SK-N-SH (cell line): ENCODE data around the gene PARP4. TPM values are rescaled to one million over a fixed set of nuclear protein-coding genes. Genes with fewer than 3 reads are reported as not detected.
"Not testable (repeated sequence)": the region's sequence is repeated elsewhere in the genome, so short reads cannot be mapped to it uniquely, and the experiment has no call there.

Source experiments
- CTCF ChIA-PET: fragments of 300-600, 350-600 bp; formaldehyde crosslinking; extraction: SDS; loops from one replicate; lab custom pipeline; 2021; lab: Yijun Ruan, JAX
- POLR2A ChIA-PET: fragments of 350-600 bp; sonication (Branson Sonifier 250); formaldehyde crosslinking; extraction: SDS; loops from one replicate; lab custom pipeline; 2020; ENCODE audit warnings: antibody characterized with exemption, inconsistent platforms; lab: Yijun Ruan, JAX
- DNase-seq: peaks from one replicate; pipeline ENCODE4 v3.0.0; 2012
- H2AFZ ChIP-seq: fragments of 200-600 bp; sonication (generic); 2 replicates; pipeline ENCODE4 v1.8.1; 2016; ENCODE audit warnings: antibody characterized with exemption, mild to moderate bottlenecking, low read depth
- H3F3A ChIP-seq: fragments of 200-600 bp; sonication (generic); replicated peaks from 2 replicates; pipeline ENCODE3; 2016; ENCODE audit warnings: antibody characterized with exemption, mild to moderate bottlenecking; ENCODE audit not compliant: insufficient read depth
- H3K27ac ChIP-seq, 2 experiments: fragments of 200-500 bp in 1 of 2; fragments of 200-600 bp in 1 of 2; sonication (Bioruptor generic) in 1 of 2; sonication (generic), shearing (Covaris generic) in 1 of 2; 2 replicates each; pipeline versions ENCODE4 v1.5.1 to v1.6.1; 2014 to 2016; ENCODE audit warnings: low read depth in 2 of 2, inconsistent platforms in 1 of 2, low read length in 1 of 2, mild to moderate bottlenecking in 1 of 2, mixed read lengths in 1 of 2
- H3K27me3 ChIP-seq: fragments of 200-600 bp; sonication (generic), shearing (Covaris generic); 2 replicates; pipeline ENCODE4 v1.6.1; 2016; ENCODE audit warnings: mixed run types; ENCODE audit not compliant: insufficient read depth
- H3K36me3 ChIP-seq, 2 experiments: fragments of 200-500 bp in 1 of 2; fragments of 200-600 bp in 1 of 2; sonication (Bioruptor generic) in 1 of 2; sonication (generic) in 1 of 2; replicated peaks in 1 of 2; 2 replicates each; pipeline versions ENCODE3 to v1.5.1; 2014 to 2016; ENCODE audit warnings: low read length in 1 of 2, mild to moderate bottlenecking in 1 of 2; ENCODE audit not compliant: insufficient read depth in 2 of 2, control insufficient read depth in 1 of 2
- H3K4me1 ChIP-seq, 2 experiments: fragments of 200-500 bp in 1 of 2; fragments of 200-600 bp in 1 of 2; sonication (Bioruptor generic) in 1 of 2; sonication (generic), shearing (Covaris generic) in 1 of 2; 2 replicates each; pipeline versions ENCODE4 v1.5.1 to v1.6.1; 2014 to 2016; ENCODE audit warnings: low read depth in 1 of 2, low read length in 1 of 2, mixed run types in 1 of 2; ENCODE audit not compliant: insufficient read depth in 2 of 2, control insufficient read depth in 1 of 2
- H3K4me2 ChIP-seq: fragments of 200-600 bp; sonication (generic), shearing (Covaris generic); 2 replicates; pipeline ENCODE4 v1.6.1; 2017; ENCODE audit warnings: mixed run types
- H3K4me3 ChIP-seq, 2 experiments: fragments of 200-500 bp in 1 of 2; fragments of 200-600 bp in 1 of 2; sonication (Bioruptor generic) in 1 of 2; sonication (generic), shearing (Covaris generic) in 1 of 2; 2 replicates each; pipeline versions ENCODE4 v1.5.1 to v1.8.1; 2014 to 2016; ENCODE audit warnings: low read depth in 2 of 2, inconsistent platforms in 1 of 2, low read length in 1 of 2, mild to moderate bottlenecking in 1 of 2, mixed read lengths in 1 of 2, moderate library complexity in 1 of 2
- H3K79me2 ChIP-seq: fragments of 200-600 bp; sonication (generic); 2 replicates; pipeline ENCODE4 v1.8.1; 2017; ENCODE audit warnings: mild to moderate bottlenecking; ENCODE audit not compliant: insufficient read depth
- H3K9ac ChIP-seq: fragments of 200-600 bp; sonication (generic); 2 replicates; pipeline ENCODE4 v1.6.1; 2017; ENCODE audit warnings: mixed run types
- H3K9me2 ChIP-seq: fragments of 200-600 bp; sonication (generic); 2 replicates; pipeline ENCODE4 v1.6.1; 2017; ENCODE audit warnings: mixed run types
- H3K9me3 ChIP-seq: fragments of 200-600 bp; sonication (generic); 2 replicates; pipeline ENCODE4 v1.6.1; 2017; ENCODE audit warnings: mixed run types, mild to moderate bottlenecking, moderate library complexity
- H4K20me1 ChIP-seq: fragments of 200-600 bp; sonication (generic); 2 replicates; pipeline ENCODE4 v1.6.1; 2017; ENCODE audit warnings: mild to moderate bottlenecking, mixed run types; ENCODE audit not compliant: insufficient read depth
- CHD2 ChIP-seq: fragments of 150-350 bp; IDR thresholded peaks from 2 replicates; pipeline ENCODE4 v1.6.1; 2018; ENCODE audit warnings: low read length; ENCODE audit not compliant: partially characterized antibody
- FOSL2 ChIP-seq: IDR thresholded peaks from 2 replicates; pipeline ENCODE4 v1.4.0; 2012; ENCODE audit warnings: low read depth, mild to moderate bottlenecking, moderate library complexity, borderline replicate concordance
- GABPA ChIP-seq: IDR thresholded peaks from 2 replicates; pipeline ENCODE4 v1.4.0; 2012; ENCODE audit warnings: low read depth, mild to moderate bottlenecking
- JUND ChIP-seq: IDR thresholded peaks from 2 replicates; pipeline ENCODE4 v1.4.0; 2012
- MXI1 ChIP-seq: IDR thresholded peaks from 2 replicates; pipeline ENCODE4 v1.6.1; 2012; ENCODE audit warnings: mild to moderate bottlenecking, low read depth, low read length, improper control_type of control experiment
- NFIC ChIP-seq: IDR thresholded peaks from 2 replicates; pipeline ENCODE4 v1.4.0; 2012; ENCODE audit warnings: borderline replicate concordance
- NRF1 ChIP-seq: IDR thresholded peaks from 2 replicates; pipeline ENCODE4 v1.6.1; 2012; ENCODE audit warnings: low read depth, mild to moderate bottlenecking, low read length
- RFX5 ChIP-seq: IDR thresholded peaks from 2 replicates; pipeline ENCODE4 v1.6.1; 2012; ENCODE audit warnings: mild to moderate bottlenecking, improper control_type of control experiment, low read length
- RXRA ChIP-seq: IDR thresholded peaks from 2 replicates; pipeline ENCODE4 v1.4.0; 2012; ENCODE audit warnings: low read depth, mild to moderate bottlenecking, borderline replicate concordance
- SMC3 ChIP-seq: IDR thresholded peaks from 2 replicates; pipeline ENCODE4 v1.6.1; 2012; ENCODE audit warnings: low read depth, low read length, improper control_type of control experiment
- TAF1 ChIP-seq: IDR thresholded peaks from 2 replicates; pipeline ENCODE4 v1.6.1; 2012; ENCODE audit warnings: low read depth, mild to moderate bottlenecking, low read length, moderate library complexity, borderline replicate concordance
- TCF12 ChIP-seq: IDR thresholded peaks from 2 replicates; pipeline ENCODE4 v1.4.0; 2012
- YY1 ChIP-seq: IDR thresholded peaks from 2 replicates; pipeline ENCODE4 v1.4.0; 2012; ENCODE audit warnings: low read depth, mild to moderate bottlenecking
- WGBS: methylation state at CpG from one replicate; pipeline ENCODE4 v1.1.6; 2017; ENCODE audit warnings: low lambda C conversion rate; 5-methylcytosine and 5-hydroxymethylcytosine counted together
- polyA plus RNA-seq, 3 experiments: library from polyadenylated mRNA; depleted of rRNA; stranded (reverse); fragments of >200 nt; gene quantifications; 2 replicates each; pipeline ENCODE4 v1.2.3, GENCODE V29; 2012
- TF ChIP-seq, protein P1 (sequence below): fragments of 200-600 bp; sonication (generic); IDR thresholded peaks from 2 replicates; pipeline ENCODE4 v1.6.1; 2017; ENCODE audit warnings: antibody characterized with exemption, mild to moderate bottlenecking, moderate library complexity
- TF ChIP-seq, protein P2 (sequence below): IDR thresholded peaks from 2 replicates; pipeline ENCODE4 v1.4.0; 2012; ENCODE audit warnings: low read depth, borderline replicate concordance
- TF ChIP-seq, protein P3 (sequence below): IDR thresholded peaks from 2 replicates; pipeline ENCODE4 v1.4.0; 2012; ENCODE audit warnings: low read depth, borderline replicate concordance

The PARP4 gene
- polyA plus RNA-seq, 1 of the 3 experiments (the other 2 are of a cell fraction) = 33.9 TPM

DNA sequence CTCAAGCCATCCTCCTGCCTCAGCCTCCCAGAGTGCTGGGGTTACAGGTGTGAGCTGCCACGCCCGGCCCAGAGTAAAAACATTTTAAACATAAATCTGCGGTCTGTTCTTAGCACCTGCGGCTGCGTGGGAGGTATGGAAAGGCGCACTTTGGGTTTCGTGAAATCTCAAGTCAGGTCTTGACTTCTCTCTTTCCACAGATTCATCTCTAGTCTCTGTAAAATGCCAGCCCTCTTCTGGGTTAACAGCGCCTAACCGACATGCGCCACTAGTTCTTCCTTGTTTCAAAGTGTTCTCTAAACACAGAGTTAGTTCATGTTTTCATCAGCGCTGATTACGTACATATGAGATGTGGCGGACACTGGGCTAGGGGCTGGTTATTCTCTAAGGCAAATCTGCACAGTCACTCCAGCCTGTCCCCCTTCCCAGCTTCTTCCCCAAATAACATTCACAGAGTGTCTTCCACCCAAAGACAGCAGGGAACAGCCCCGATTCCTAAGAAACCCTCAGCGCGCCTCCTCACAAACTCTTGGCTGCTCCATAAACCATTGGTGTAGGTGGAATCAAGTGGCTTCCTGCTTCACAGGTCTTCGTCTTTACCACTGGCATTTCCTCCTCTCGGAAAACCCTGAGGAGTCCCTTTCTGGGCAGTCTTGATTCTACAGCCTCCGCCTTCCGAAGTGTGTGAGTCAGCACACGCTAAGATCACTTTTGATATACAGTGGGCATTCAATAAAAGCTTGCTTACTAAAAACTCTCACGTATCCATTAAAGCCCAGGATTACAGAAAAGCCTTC, 1.4 kb downstream of the PARP4 start (continued):
- no peak for TF ChIP-seq GABPA
- no peak for TF ChIP-seq CHD2
- TF ChIP-seq, protein P1, sequence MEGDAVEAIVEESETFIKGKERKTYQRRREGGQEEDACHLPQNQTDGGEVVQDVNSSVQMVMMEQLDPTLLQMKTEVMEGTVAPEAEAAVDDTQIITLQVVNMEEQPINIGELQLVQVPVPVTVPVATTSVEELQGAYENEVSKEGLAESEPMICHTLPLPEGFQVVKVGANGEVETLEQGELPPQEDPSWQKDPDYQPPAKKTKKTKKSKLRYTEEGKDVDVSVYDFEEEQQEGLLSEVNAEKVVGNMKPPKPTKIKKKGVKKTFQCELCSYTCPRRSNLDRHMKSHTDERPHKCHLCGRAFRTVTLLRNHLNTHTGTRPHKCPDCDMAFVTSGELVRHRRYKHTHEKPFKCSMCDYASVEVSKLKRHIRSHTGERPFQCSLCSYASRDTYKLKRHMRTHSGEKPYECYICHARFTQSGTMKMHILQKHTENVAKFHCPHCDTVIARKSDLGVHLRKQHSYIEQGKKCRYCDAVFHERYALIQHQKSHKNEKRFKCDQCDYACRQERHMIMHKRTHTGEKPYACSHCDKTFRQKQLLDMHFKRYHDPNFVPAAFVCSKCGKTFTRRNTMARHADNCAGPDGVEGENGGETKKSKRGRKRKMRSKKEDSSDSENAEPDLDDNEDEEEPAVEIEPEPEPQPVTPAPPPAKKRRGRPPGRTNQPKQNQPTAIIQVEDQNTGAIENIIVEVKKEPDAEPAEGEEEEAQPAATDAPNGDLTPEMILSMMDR = no peak
- TF ChIP-seq, protein P2, sequence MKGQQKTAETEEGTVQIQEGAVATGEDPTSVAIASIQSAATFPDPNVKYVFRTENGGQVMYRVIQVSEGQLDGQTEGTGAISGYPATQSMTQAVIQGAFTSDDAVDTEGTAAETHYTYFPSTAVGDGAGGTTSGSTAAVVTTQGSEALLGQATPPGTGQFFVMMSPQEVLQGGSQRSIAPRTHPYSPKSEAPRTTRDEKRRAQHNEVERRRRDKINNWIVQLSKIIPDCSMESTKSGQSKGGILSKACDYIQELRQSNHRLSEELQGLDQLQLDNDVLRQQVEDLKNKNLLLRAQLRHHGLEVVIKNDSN = no peak
- TF ChIP-seq NRF1 = no peak
- TF ChIP-seq SMC3 = no peak
- TF ChIP-seq NFIC = no peak
- TF ChIP-seq FOSL2 = peak; percentile 72; the same call in 1 of the 2 replicates
- TF ChIP-seq RXRA = peak; percentile 43; the same call in 1 of the 2 replicates
- TF ChIP-seq JUND = peak; percentile 78

DNA sequence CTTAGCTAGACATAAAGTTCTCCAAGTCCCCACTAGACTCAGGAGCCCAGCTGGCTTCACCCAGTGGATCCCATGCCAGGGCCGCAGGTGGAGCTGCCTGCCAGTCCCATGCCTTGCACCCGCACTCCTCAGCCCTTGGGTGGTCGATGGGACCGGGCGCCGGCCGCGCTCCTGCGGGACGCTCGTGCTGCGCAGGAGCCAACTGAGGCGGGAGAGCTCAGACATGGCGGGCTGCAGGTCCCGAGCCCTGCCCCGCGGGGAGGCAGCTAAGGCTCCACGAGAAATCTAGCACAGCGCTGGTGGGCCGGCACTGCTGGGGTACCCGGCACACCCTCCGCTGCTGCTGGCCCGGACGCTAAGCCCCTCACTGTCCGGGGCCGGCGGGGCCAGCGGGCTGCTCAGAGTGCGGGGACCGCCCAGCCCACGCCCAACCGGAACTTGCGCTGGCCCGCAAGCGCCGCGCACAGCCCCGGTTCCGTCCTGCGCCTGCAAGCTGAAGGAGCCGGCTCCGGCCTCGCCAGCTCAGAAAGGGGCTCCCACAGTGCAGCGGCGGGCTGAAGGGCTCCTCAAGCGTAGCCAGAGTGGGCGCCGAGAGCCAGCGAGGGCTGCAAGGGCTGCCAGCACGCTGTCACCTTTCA, 5.8 kb downstream of the PARP4 start:
- no peak for TF ChIP-seq YY1
- TF ChIP-seq GABPA = no peak
- no peak for TF ChIP-seq MXI1
- TF ChIP-seq, protein P3, sequence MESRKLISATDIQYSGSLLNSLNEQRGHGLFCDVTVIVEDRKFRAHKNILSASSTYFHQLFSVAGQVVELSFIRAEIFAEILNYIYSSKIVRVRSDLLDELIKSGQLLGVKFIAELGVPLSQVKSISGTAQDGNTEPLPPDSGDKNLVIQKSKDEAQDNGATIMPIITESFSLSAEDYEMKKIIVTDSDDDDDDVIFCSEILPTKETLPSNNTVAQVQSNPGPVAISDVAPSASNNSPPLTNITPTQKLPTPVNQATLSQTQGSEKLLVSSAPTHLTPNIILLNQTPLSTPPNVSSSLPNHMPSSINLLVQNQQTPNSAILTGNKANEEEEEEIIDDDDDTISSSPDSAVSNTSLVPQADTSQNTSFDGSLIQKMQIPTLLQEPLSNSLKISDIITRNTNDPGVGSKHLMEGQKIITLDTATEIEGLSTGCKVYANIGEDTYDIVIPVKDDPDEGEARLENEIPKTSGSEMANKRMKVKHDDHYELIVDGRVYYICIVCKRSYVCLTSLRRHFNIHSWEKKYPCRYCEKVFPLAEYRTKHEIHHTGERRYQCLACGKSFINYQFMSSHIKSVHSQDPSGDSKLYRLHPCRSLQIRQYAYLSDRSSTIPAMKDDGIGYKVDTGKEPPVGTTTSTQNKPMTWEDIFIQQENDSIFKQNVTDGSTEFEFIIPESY = no peak
- TF ChIP-seq TAF1 = no peak
- TF ChIP-seq TCF12 = no peak
- no peak for TF ChIP-seq RFX5
- H3K79me2 ChIP-seq = peaks cover 98% of the 10 kb centered on the region
- ChIA-PET CTCF (interaction anchor here (1.4 kb wide), 1 partner anchor 19 kb away, joined by 4 read pairs; no protein-coding TSS in a partner anchor), POLR2A (no interaction called here)
- H3K4me1 ChIP-seq = peaks cover 12 to 14% of the 10 kb centered on the region in 2 experiments; a peak in 3 of 4 replicates
- peaks cover 0 to 6% of the 10 kb centered on the region in 2 experiments for H3K36me3 ChIP-seq
- no peak overlapping the region for H3K27ac ChIP-seq
- no peaks in the 10 kb centered on the region for H3K9me3 ChIP-seq
- H2AFZ ChIP-seq = no peak overlapping the region
- no peak overlapping the region for H3K4me3 ChIP-seq
- no peak overlapping the region for H3K9ac ChIP-seq
- no peaks in the 10 kb centered on the region for H3K27me3 ChIP-seq
- no peak for DNase-seq
- WGBS = over 99% methylated on average over 26 of the region's 50 CpGs
- peaks cover 18% of the 10 kb centered on the region for H4K20me1 ChIP-seq
- no peaks in the 10 kb centered on the region for H3K9me2 ChIP-seq
- peaks cover 30% of the 10 kb centered on the region for H3F3A ChIP-seq
- no peak overlapping the region for H3K4me2 ChIP-seq

DNA sequence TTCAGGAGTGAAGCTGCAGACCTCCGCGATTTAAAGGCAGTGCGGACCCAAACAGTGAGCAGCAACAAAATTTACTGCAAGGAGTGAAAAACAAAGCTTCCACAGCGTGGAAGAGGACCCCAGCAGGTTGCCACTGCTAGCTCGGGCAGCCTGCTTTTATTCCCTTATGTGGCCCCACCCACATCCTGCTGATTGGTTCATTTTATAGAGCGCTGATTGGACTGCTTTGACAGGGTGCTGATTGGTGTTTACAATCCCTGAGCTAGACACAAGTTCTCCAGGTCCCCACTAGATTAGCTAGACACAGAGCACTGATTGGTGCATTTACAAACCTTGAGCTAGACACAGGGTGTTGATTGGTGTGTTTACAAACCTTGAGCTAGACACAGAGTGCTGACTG, 6.3 kb downstream of the PARP4 start:
- POLR2A ChIA-PET, H3K4me2 ChIP-seq, DNase-seq, H3K9me3 ChIP-seq, H3K27me3 ChIP-seq, H3K9me2 ChIP-seq, H3K27ac ChIP-seq, H3K36me3 ChIP-seq, H3K4me3 ChIP-seq, H2AFZ ChIP-seq, H3K9ac ChIP-seq: not testable (repeated sequence)
- peaks cover 18% of the 10 kb centered on the region for H4K20me1 ChIP-seq
- CTCF ChIA-PET = interaction anchor here (1.4 kb wide), 1 partner anchor 20 kb away, joined by 4 read pairs; no protein-coding TSS in a partner anchor
- peaks cover 28% of the 10 kb centered on the region for H3F3A ChIP-seq
- 98% methylated on average over 6 of the region's 6 CpGs for WGBS
- H3K79me2 ChIP-seq = peaks cover 98% of the 10 kb centered on the region
- H3K4me1 ChIP-seq = peaks cover 9 to 19% of the 10 kb centered on the region in 2 experiments; a peak in 2 of 4 replicates
